ENCODE measurements around the gene TMC8.

DNA sequence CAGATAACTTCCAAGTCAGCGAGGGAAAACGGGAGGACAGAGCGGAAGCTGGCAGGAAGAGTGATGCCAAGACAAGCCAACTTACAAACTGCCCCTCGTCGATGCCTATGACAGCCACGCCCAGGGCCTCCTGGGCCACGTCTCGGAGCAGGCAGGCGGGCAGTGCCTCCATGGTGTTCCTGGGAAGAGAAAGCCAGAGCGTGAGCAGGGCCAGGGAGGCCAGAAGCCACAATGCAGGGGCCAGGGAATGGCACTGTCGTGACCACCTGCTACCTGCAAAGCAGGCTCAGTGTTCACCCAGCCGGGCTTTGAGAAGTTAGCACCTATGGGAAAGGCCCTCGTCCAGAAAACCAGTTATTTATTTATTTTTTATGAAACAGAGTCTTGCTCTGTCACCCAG is 51.9 kb downstream of the TMC8 start:
- TF ChIP-seq POLR2A (IDR thresholded peaks at IDR 0.05; ENCODE audit: low read depth, low read length) = no peak
- TF ChIP-seq, protein P1, sequence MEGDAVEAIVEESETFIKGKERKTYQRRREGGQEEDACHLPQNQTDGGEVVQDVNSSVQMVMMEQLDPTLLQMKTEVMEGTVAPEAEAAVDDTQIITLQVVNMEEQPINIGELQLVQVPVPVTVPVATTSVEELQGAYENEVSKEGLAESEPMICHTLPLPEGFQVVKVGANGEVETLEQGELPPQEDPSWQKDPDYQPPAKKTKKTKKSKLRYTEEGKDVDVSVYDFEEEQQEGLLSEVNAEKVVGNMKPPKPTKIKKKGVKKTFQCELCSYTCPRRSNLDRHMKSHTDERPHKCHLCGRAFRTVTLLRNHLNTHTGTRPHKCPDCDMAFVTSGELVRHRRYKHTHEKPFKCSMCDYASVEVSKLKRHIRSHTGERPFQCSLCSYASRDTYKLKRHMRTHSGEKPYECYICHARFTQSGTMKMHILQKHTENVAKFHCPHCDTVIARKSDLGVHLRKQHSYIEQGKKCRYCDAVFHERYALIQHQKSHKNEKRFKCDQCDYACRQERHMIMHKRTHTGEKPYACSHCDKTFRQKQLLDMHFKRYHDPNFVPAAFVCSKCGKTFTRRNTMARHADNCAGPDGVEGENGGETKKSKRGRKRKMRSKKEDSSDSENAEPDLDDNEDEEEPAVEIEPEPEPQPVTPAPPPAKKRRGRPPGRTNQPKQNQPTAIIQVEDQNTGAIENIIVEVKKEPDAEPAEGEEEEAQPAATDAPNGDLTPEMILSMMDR (IDR thresholded peaks at IDR 0.05; ENCODE audit: extremely low read depth in 1 of 2, insufficient read depth in 1 of 2, low read depth in 1 of 2, low read length in 2 of 2) = no peak
- no peak for TF ChIP-seq FOS (IDR thresholded peaks at IDR 0.05; ENCODE audit: borderline replicate concordance, insufficient read depth, low read length)
- no peak for TF ChIP-seq POLR2AphosphoS5 (IDR thresholded peaks at IDR 0.05; ENCODE audit: insufficient read depth, low read depth, low read length)
- TF ChIP-seq MYC (IDR thresholded peaks at IDR 0.05; ENCODE audit: low read depth, low read length) = no peak
- no peak for TF ChIP-seq EZH2 (IDR thresholded peaks at IDR 0.05; ENCODE audit: borderline replicate concordance, low read depth, low read length, severe bottlenecking)
